Measurements from ENCODE around the gene ILDR1. TPM values are rescaled to one million over a fixed set of nuclear protein-coding genes. Genes with fewer than 3 reads are reported as not detected.

ILDR1 gene
- total RNA-seq, 1 donor from 2014 or later: not detected

DNA sequence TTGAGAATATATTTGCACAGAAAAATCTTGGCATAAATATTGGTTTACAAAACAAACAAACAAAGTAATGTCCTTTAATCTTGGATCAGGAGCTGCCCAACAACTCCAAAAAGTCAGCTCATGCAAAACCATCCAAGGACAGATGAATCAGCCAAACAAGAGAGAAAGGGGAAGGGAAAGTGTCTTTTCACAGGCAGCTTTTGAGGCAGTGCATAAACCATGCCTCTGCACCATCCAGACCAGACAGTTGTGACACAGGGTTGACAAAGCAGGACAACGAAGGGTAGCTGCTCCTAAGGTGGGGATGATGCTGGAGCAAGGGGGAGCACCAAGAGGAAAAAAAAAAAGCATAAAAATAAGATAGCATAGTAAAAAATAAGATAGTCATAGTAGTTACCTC, 41.9 kb upstream of the ILDR1 start:
- H3K4me1 Mint-ChIP-seq: peaks cover 13% of the 10 kb centered on the region
- TF ChIP-seq, protein P1, sequence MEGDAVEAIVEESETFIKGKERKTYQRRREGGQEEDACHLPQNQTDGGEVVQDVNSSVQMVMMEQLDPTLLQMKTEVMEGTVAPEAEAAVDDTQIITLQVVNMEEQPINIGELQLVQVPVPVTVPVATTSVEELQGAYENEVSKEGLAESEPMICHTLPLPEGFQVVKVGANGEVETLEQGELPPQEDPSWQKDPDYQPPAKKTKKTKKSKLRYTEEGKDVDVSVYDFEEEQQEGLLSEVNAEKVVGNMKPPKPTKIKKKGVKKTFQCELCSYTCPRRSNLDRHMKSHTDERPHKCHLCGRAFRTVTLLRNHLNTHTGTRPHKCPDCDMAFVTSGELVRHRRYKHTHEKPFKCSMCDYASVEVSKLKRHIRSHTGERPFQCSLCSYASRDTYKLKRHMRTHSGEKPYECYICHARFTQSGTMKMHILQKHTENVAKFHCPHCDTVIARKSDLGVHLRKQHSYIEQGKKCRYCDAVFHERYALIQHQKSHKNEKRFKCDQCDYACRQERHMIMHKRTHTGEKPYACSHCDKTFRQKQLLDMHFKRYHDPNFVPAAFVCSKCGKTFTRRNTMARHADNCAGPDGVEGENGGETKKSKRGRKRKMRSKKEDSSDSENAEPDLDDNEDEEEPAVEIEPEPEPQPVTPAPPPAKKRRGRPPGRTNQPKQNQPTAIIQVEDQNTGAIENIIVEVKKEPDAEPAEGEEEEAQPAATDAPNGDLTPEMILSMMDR (conservative IDR thresholded peaks at IDR 0.05): no peak
- no peak for DNase-seq (ENCODE audit: low read depth, low spot score)
- H3K36me3 Mint-ChIP-seq (ENCODE audit: low read depth): no peaks in the 10 kb centered on the region
- no peaks in the 10 kb centered on the region for H3K27me3 Mint-ChIP-seq (ENCODE audit: low read depth)
- H3K4me3 Mint-ChIP-seq: no peak overlapping the region
- H3K27ac Mint-ChIP-seq (ENCODE audit: unreplicated experiment): no peak overlapping the region
- H3K9me3 Mint-ChIP-seq: peaks cover 2% of the 10 kb centered on the region

DNA sequence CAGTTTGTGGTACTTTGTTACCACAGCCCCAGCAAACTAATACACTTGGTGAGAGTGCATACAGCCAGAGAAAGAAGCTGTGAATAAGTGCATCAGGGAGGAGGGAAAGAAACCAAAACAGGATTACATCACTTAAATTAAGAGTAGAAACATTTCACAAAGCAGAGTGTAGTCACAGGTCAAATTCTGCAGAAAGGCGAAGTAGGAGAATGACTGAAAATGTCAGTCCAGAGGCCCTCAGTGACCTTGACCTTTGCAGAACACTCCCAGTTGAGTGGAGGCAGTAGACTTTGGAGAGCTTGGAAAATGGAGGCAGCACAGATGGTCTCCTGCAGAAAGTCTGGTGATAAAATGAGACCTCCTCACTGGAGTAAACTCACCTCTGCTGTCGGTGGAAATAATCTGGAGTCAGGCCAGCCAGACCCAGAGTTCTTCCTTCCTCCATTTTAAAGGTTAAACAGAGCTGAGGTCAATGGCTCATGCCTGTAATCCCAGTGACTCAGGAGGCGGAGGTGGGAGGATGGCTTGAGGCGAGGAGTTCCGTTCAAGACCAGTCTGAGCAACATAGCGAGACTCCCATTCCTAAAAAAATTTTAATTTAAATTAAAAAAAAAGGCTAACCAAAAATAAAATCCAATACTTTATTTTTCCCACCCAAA, 38.1 kb upstream of the ILDR1 start:
- no peaks in the 10 kb centered on the region for H3K36me3 Mint-ChIP-seq (ENCODE audit: low read depth)
- DNase-seq (ENCODE audit: low read depth, low spot score): no peak
- no peaks in the 10 kb centered on the region for H3K4me1 Mint-ChIP-seq
- TF ChIP-seq, protein P1 (conservative IDR thresholded peaks at IDR 0.05): no peak
- no peaks in the 10 kb centered on the region for H3K27me3 Mint-ChIP-seq (ENCODE audit: low read depth)
- H3K4me3 Mint-ChIP-seq: no peak overlapping the region
- peaks cover 5% of the 10 kb centered on the region for H3K9me3 Mint-ChIP-seq
- no peak overlapping the region for H3K27ac Mint-ChIP-seq (ENCODE audit: unreplicated experiment)

DNA sequence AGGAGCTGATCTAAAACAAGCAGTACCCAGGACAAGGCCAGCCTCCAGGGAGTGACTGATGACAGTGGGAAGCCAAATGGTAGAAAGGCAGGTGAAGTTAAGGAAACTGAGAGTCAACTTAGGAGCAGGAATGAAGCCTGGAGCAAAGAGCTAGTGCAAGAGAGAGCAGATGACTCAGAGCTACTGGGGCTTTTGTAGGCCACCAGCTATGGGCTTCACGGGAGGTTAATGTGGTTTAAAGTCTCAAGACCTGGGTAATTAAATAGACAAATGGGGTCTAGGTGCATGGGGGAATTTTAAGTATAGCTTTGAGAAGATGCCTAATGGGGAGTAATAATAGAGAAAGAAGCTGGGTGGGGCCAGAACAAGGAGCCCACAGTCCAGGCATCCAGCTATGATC, 36.2 kb upstream of the ILDR1 start:
- Mint-ChIP-seq H3K9me3 (peaks cover 5% of the 10 kb centered on the region), H3K36me3 (ENCODE audit: low read depth) (no peaks in the 10 kb centered on the region), H3K4me3 (no peak overlapping the region), H3K27ac (ENCODE audit: unreplicated experiment) (no peak overlapping the region), H3K27me3 (ENCODE audit: low read depth) (no peaks in the 10 kb centered on the region), H3K4me1 (no peaks in the 10 kb centered on the region)
- TF ChIP-seq, protein P1 (conservative IDR thresholded peaks at IDR 0.05): no peak
- no peak for DNase-seq (ENCODE audit: low read depth, low spot score)

DNA sequence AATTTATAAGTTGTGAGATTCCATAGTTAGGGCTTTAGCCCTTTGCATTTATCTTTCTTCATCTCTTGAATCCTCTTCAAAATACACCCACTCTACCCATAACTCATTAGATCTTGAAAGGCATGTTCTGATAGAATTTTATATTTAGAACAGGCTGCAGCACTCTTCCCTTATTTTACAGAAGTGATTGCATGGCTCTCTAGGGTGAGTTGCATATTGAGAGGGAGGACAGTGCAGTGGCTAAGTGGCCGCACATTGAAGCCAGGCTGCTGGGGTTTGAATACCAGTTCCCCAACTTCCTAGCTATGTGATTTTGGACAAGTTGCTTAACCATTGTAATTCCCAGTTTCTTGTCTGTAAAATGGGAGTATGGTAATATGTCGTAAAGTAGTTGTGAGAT, 35.6 kb upstream of the ILDR1 start:
- TF ChIP-seq, protein P1 (conservative IDR thresholded peaks at IDR 0.05): no peak
- no peak overlapping the region for H3K4me3 Mint-ChIP-seq
- no peaks in the 10 kb centered on the region for H3K27me3 Mint-ChIP-seq (ENCODE audit: low read depth)
- peaks cover 5% of the 10 kb centered on the region for H3K9me3 Mint-ChIP-seq
- H3K4me1 Mint-ChIP-seq: no peaks in the 10 kb centered on the region
- no peak for DNase-seq (ENCODE audit: low read depth, low spot score)
- no peak overlapping the region for H3K27ac Mint-ChIP-seq (ENCODE audit: unreplicated experiment)
- no peaks in the 10 kb centered on the region for H3K36me3 Mint-ChIP-seq (ENCODE audit: low read depth)

DNA sequence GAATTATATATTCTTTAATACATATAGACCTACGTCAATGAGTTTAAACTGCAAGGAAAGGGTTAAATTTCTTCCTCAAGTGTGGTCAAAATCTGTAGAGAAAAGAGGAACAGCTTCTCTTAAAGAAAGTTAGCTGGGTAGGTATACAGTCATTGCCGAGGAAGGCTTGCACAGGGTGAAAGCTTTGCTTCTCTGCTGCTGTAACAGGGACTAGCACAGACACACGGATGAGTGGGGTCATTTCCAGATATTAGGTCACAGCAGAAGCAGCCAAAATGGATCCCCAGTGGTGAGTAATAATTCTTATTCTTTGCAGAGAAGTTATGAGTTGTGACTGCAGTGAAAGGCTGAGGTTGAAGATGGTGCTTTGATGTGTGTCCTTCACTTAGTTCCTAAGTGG, 33.2 kb upstream of the ILDR1 start, which contains the start of gene CD86:
Gene CD86, plus strand, starts transcription at position 148 of the 400 bp plus-strand sequence. Its CDS starts 128 bp downstream, at position 276.
- TF ChIP-seq, protein P1 (conservative IDR thresholded peaks at IDR 0.05): no peak
- Mint-ChIP-seq H3K27ac (ENCODE audit: unreplicated experiment) (no peak within 1 kb of the TSS), H3K4me1 (no peaks in the 10 kb centered on the region), H3K36me3 (ENCODE audit: low read depth) (no peaks in the 10 kb centered on the region), H3K4me3 (no peak within 1 kb of the TSS), H3K9me3 (peaks cover 5% of the 10 kb centered on the region), H3K27me3 (ENCODE audit: low read depth) (no peaks in the 10 kb centered on the region)
- DNase-seq (ENCODE audit: low read depth, low spot score): no peak

Measured in neural crest cell (in vitro differentiated cells).